ENCODE results near the gene TTLL13.
A peak's percentile ranks its signal among the peaks of the same experiment; 100 is the strongest.

TTLL13 gene

GRCh38 chr15:90249203-90249863 lies at the start of gene TTLL13:
Gene TTLL13, plus strand, starts transcription at chr15:90249556. Its CDS starts 1,075 bp downstream, at chr15:90250631.
- DNase-seq (ENCODE audit: low read depth), result peak; percentile 78

GRCh38 chr15:90200534-90201129 lies 48.7 kb upstream of the TTLL13 start:
- no peak for DNase-seq (ENCODE audit: low read depth)

- peak; percentile 62 for DNase-seq (ENCODE audit: low read depth)
Observed at GRCh38 chr15:90201130-90201943, 48.0 kb upstream of the TTLL13 start, which contains the start of gene SEMA4B. Gene SEMA4B, plus strand, starts transcription at chr15:90201330. Its CDS starts 249 bp downstream, at chr15:90201579.

GRCh38 chr15:90201944-90202375 lies 47.4 kb upstream of the TTLL13 start:
- DNase-seq (ENCODE audit: low read depth), result no peak

GRCh38 chr15:90202929-90203328 lies 46.4 kb upstream of the TTLL13 start:
- no peak for DNase-seq (ENCODE audit: low read depth)

- no peak for DNase-seq (ENCODE audit: low read depth)
Observed at GRCh38 chr15:90203473-90203872, 45.9 kb upstream of the TTLL13 start.

GRCh38 chr15:90203922-90204321 lies 45.4 kb upstream of the TTLL13 start:
- no peak for DNase-seq (ENCODE audit: low read depth)

- no peak for DNase-seq (ENCODE audit: low read depth)
Observed at GRCh38 chr15:90205050-90205848, 44.1 kb upstream of the TTLL13 start.

GRCh38 chr15:90205886-90206285 lies 43.5 kb upstream of the TTLL13 start:
- DNase-seq (ENCODE audit: low read depth), result no peak

- no peak for DNase-seq (ENCODE audit: low read depth)
Observed at GRCh38 chr15:90207252-90207651, 42.1 kb upstream of the TTLL13 start.

- DNase-seq (ENCODE audit: low read depth), result no peak
Observed at GRCh38 chr15:90208356-90208755, 41.0 kb upstream of the TTLL13 start.

GRCh38 chr15:90209591-90209990 lies 39.8 kb upstream of the TTLL13 start:
- DNase-seq (ENCODE audit: low read depth), result no peak

GRCh38 chr15:90210593-90210992 lies 38.8 kb upstream of the TTLL13 start:
- DNase-seq (ENCODE audit: low read depth), result no peak

- no peak for DNase-seq (ENCODE audit: low read depth)
Observed at GRCh38 chr15:90211009-90211408, 38.3 kb upstream of the TTLL13 start.

- no peak for DNase-seq (ENCODE audit: low read depth)
Observed at GRCh38 chr15:90211440-90212143, 37.8 kb upstream of the TTLL13 start.

- DNase-seq (ENCODE audit: low read depth), result no peak
Observed at GRCh38 chr15:90212221-90213098, 36.9 kb upstream of the TTLL13 start.

GRCh38 chr15:90213122-90213817 lies 36.1 kb upstream of the TTLL13 start:
- DNase-seq (ENCODE audit: low read depth), result no peak

- no peak for DNase-seq (ENCODE audit: low read depth)
Observed at GRCh38 chr15:90213818-90214204, 35.5 kb upstream of the TTLL13 start.

- no peak for DNase-seq (ENCODE audit: low read depth)
Observed at GRCh38 chr15:90214553-90215196, 34.7 kb upstream of the TTLL13 start.

All from activated T-cell treated with anti-CD3 and anti-CD28 coated beads for 24 hours (primary cell).